Measurements from ENCODE around the gene PYM1.

The PYM1 gene

DNA sequence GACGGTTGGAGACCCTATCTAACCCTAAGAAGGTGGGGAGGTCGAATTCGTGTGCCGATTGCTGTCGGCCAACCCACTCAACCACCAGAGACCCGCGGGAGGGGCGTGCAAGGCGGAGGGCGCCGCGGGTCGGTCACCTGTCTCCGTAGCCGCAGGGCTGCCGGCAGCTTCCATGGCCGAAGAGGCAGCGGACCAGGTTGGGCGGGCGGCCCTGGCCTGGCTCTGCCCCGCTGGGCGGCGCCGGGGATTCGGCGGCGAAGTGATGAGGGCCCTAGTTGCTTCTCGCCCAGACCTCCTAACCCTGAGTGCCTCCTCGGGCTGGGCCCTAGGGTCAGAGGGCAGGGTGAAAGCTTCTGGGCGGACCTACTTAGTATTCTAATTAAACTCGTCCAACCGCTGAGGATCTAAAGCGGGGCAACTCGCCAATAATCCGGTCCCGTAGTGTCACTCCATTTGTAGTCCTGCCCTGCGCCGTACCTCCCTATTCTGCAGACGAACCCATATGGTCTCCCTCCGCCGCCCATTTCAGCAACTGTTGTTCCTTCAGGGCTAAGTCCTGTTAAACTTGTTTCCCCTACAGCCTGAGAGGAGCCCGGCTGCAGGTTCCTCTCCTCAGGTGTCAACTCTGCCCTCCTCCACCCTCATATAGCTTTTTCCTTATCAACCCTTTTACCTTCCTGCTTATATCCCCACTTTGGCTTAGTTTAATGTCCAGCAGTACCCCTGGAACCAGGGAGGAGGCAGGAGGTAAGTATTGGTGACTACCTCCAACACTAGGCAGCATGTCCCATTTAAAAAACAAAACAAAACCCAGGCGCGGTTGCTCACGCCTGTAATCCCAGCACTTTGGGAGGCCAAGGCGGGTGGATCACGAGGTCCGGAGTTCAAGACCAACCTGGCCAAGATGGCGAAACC is at the start of gene PYM1 (continued):
- TF ChIP-seq, protein P1, sequence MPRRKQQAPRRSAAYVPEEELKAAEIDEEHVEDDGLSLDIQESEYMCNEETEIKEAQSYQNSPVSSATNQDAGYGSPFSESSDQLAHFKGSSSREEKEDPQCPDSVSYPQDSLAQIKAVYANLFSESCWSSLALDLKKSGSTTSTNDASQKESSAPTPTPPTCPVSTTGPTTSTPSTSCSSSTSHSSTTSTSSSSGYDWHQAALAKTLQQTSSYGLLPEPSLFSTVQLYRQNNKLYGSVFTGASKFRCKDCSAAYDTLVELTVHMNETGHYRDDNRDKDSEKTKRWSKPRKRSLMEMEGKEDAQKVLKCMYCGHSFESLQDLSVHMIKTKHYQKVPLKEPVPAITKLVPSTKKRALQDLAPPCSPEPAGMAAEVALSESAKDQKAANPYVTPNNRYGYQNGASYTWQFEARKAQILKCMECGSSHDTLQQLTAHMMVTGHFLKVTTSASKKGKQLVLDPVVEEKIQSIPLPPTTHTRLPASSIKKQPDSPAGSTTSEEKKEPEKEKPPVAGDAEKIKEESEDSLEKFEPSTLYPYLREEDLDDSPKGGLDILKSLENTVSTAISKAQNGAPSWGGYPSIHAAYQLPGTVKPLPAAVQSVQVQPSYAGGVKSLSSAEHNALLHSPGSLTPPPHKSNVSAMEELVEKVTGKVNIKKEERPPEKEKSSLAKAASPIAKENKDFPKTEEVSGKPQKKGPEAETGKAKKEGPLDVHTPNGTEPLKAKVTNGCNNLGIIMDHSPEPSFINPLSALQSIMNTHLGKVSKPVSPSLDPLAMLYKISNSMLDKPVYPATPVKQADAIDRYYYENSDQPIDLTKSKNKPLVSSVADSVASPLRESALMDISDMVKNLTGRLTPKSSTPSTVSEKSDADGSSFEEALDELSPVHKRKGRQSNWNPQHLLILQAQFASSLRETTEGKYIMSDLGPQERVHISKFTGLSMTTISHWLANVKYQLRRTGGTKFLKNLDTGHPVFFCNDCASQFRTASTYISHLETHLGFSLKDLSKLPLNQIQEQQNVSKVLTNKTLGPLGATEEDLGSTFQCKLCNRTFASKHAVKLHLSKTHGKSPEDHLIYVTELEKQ (tag by site-specific recombination; IDR thresholded peaks at IDR 0.05; ENCODE audit: borderline replicate concordance): no peak
- peak; percentile 64 for TF ChIP-seq SP3 (tag by site-specific recombination; IDR thresholded peaks at IDR 0.05)
- no peak for TF ChIP-seq ZNF132 (tag by site-specific recombination; IDR thresholded peaks at IDR 0.05; ENCODE audit: borderline replicate concordance)
- TF ChIP-seq GLIS1 (tag by site-specific recombination; IDR thresholded peaks at IDR 0.05): no peak
- no peak for TF ChIP-seq ZNF791 (tag by site-specific recombination; IDR thresholded peaks at IDR 0.05)
- TF ChIP-seq, protein P2, sequence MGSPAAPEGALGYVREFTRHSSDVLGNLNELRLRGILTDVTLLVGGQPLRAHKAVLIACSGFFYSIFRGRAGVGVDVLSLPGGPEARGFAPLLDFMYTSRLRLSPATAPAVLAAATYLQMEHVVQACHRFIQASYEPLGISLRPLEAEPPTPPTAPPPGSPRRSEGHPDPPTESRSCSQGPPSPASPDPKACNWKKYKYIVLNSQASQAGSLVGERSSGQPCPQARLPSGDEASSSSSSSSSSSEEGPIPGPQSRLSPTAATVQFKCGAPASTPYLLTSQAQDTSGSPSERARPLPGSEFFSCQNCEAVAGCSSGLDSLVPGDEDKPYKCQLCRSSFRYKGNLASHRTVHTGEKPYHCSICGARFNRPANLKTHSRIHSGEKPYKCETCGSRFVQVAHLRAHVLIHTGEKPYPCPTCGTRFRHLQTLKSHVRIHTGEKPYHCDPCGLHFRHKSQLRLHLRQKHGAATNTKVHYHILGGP (tag by site-specific recombination; IDR thresholded peaks at IDR 0.05): no peak
- no peak for TF ChIP-seq KLF10 (tag by site-specific recombination; IDR thresholded peaks at IDR 0.05)
- no peak for TF ChIP-seq GFI1B (tag by site-specific recombination; IDR thresholded peaks at IDR 0.05)
- no peak for TF ChIP-seq ZNF133 (tag by site-specific recombination; IDR thresholded peaks at IDR 0.05)
- TF ChIP-seq ZNF19 (tag by site-specific recombination; IDR thresholded peaks at IDR 0.05; ENCODE audit: low read depth): no peak
- TF ChIP-seq ZNF354C (tag by site-specific recombination; IDR thresholded peaks at IDR 0.05; ENCODE audit: borderline replicate concordance, low read depth): no peak
- no peak for TF ChIP-seq ZNF549 (tag by site-specific recombination; IDR thresholded peaks at IDR 0.05)
- TF ChIP-seq, protein P3, sequence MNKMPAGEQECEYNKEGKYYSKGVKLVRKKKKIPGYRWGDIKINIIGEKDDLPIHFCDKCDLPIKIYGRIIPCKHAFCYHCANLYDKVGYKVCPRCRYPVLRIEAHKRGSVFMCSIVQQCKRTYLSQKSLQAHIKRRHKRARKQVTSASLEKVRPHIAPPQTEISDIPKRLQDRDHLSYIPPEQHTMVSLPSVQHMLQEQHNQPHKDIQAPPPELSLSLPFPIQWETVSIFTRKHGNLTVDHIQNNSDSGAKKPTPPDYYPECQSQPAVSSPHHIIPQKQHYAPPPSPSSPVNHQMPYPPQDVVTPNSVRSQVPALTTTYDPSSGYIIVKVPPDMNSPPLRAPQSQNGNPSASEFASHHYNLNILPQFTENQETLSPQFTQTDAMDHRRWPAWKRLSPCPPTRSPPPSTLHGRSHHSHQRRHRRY (tag by site-specific recombination; IDR thresholded peaks at IDR 0.05): no peak
- 0 out of 2 replicates have a peak, but pooled peaks have one; percentile 12 for TF ChIP-seq ZSCAN16 (tag by site-specific recombination; IDR thresholded peaks at IDR 0.05)
- TF ChIP-seq ZNF701 (tag by site-specific recombination; IDR thresholded peaks at IDR 0.05): no peak
- no peak for TF ChIP-seq ZFP41 (tag by site-specific recombination; IDR thresholded peaks at IDR 0.05; ENCODE audit: borderline replicate concordance)
- TF ChIP-seq ZNF221 (tag by site-specific recombination; IDR thresholded peaks at IDR 0.05; ENCODE audit: borderline replicate concordance): no peak
- TF ChIP-seq, protein P4, sequence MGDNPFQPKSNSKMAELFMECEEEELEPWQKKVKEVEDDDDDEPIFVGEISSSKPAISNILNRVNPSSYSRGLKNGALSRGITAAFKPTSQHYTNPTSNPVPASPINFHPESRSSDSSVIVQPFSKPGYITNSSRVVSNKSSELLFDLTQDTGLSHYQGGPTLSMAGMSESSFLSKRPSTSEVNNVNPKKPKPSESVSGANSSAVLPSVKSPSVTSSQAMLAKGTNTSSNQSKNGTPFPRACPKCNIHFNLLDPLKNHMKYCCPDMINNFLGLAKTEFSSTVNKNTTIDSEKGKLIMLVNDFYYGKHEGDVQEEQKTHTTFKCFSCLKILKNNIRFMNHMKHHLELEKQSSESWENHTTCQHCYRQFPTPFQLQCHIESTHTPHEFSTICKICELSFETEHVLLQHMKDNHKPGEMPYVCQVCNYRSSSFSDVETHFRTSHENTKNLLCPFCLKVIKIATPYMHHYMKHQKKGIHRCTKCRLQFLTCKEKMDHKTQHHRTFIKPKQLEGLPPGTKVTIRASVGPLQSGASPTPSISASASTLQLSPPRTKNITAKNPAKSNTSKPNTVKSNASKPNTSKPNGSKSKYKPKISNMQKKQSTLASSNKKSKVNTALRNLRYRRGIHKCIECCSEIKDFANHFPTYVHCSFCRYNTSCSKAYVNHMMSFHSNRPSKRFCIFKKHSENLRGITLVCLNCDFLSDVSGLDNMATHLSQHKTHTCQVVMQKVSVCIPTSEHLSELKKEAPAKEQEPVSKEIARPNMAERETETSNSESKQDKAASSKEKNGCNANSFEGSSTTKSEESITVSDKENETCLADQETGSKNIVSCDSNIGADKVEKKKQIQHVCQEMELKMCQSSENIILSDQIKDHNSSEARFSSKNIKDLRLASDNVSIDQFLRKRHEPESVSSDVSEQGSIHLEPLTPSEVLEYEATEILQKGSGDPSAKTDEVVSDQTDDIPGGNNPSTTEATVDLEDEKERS (tag by site-specific recombination; IDR thresholded peaks at IDR 0.05): no peak
- TF ChIP-seq ZBTB17 (tag by site-specific recombination; IDR thresholded peaks at IDR 0.05): peak; percentile 53; the same call in 1 of the 2 replicates
- TF ChIP-seq, protein P5, sequence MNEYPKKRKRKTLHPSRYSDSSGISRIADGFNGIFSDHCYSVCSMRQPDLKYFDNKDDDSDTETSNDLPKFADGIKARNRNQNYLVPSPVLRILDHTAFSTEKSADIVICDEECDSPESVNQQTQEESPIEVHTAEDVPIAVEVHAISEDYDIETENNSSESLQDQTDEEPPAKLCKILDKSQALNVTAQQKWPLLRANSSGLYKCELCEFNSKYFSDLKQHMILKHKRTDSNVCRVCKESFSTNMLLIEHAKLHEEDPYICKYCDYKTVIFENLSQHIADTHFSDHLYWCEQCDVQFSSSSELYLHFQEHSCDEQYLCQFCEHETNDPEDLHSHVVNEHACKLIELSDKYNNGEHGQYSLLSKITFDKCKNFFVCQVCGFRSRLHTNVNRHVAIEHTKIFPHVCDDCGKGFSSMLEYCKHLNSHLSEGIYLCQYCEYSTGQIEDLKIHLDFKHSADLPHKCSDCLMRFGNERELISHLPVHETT (tag by site-specific recombination; IDR thresholded peaks at IDR 0.05): no peak
- TF ChIP-seq ZNF514 (tag by site-specific recombination; IDR thresholded peaks at IDR 0.05): no peak
- TF ChIP-seq IKZF3 (tag by site-specific recombination; IDR thresholded peaks at IDR 0.05): no peak
- no peak for TF ChIP-seq PRDM1 (tag by site-specific recombination; IDR thresholded peaks at IDR 0.05)
- no peak for TF ChIP-seq ZNF76 (tag by site-specific recombination; IDR thresholded peaks at IDR 0.05; ENCODE audit: borderline replicate concordance, low read depth)
- TF ChIP-seq ZNF596 (tag by site-specific recombination; IDR thresholded peaks at IDR 0.05): no peak
- no peak for TF ChIP-seq ZNF510 (tag by site-specific recombination; IDR thresholded peaks at IDR 0.05; ENCODE audit: insufficient replicate concordance)
- TF ChIP-seq, protein P6, sequence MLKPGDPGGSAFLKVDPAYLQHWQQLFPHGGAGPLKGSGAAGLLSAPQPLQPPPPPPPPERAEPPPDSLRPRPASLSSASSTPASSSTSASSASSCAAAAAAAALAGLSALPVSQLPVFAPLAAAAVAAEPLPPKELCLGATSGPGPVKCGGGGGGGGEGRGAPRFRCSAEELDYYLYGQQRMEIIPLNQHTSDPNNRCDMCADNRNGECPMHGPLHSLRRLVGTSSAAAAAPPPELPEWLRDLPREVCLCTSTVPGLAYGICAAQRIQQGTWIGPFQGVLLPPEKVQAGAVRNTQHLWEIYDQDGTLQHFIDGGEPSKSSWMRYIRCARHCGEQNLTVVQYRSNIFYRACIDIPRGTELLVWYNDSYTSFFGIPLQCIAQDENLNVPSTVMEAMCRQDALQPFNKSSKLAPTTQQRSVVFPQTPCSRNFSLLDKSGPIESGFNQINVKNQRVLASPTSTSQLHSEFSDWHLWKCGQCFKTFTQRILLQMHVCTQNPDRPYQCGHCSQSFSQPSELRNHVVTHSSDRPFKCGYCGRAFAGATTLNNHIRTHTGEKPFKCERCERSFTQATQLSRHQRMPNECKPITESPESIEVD (tag by site-specific recombination; IDR thresholded peaks at IDR 0.05): no peak
